NB4 (cell line): ENCODE results near the gene BFAR.

Experiments used
- CTCF ChIP-seq: IDR thresholded peaks from one replicate; pipeline ENCODE4 v1.5.1; 2012; ENCODE audit warnings: low read depth, low read length
- MAX ChIP-seq: IDR thresholded peaks from 2 replicates; pipeline ENCODE4 v1.6.1; 2011; ENCODE audit warnings: low read depth, low read length
- MYC ChIP-seq: IDR thresholded peaks from 2 replicates; pipeline ENCODE4 v1.6.1; 2011; ENCODE audit warnings: low read depth, low read length
- POLR2A ChIP-seq: IDR thresholded peaks from 2 replicates; pipeline ENCODE4 v1.6.1; 2011; ENCODE audit warnings: mild to moderate bottlenecking; ENCODE audit not compliant: insufficient read length; ENCODE audit errors: extremely low read depth

- no peak for TF ChIP-seq CTCF
- no peak for TF ChIP-seq POLR2A
- no peak for TF ChIP-seq MAX
- TF ChIP-seq MYC: no peak
Observed at GRCh38 chr16:14635395-14636165, 2.8 kb downstream of the BFAR start.
